ENCODE measurements around the gene L3MBTL4.
A peak's percentile ranks its signal among the peaks of the same experiment; 100 is the strongest.

L3MBTL4 gene

GRCh38 chr18:6362559-6363129 lies 52.1 kb downstream of the L3MBTL4 start:
- no peak for DNase-seq

GRCh38 chr18:6357668-6358067 lies 57.0 kb downstream of the L3MBTL4 start:
- DNase-seq, result no peak

GRCh38 chr18:6355789-6356589 lies 58.7 kb downstream of the L3MBTL4 start:
- no peak for DNase-seq

- no peak for DNase-seq
Measured at GRCh38 chr18:6352275-6352674, 62.4 kb downstream of the L3MBTL4 start.

- DNase-seq, result no peak
Measured at GRCh38 chr18:6342990-6343389, 71.7 kb downstream of the L3MBTL4 start.

GRCh38 chr18:6341709-6342108 lies 73.0 kb downstream of the L3MBTL4 start:
- DNase-seq, result no peak

- DNase-seq, result no peak
Measured at GRCh38 chr18:6341303-6341702, 73.4 kb downstream of the L3MBTL4 start.

GRCh38 chr18:6340121-6340520 lies 74.6 kb downstream of the L3MBTL4 start:
- no peak for DNase-seq

GRCh38 chr18:6336239-6336638 lies 78.5 kb downstream of the L3MBTL4 start:
- no peak for DNase-seq

- DNase-seq, result no peak
Measured at GRCh38 chr18:6333981-6334380, 80.7 kb downstream of the L3MBTL4 start.

- DNase-seq, result no peak
Measured at GRCh38 chr18:6331872-6332271, 82.8 kb downstream of the L3MBTL4 start.

GRCh38 chr18:6330786-6331185 lies 83.9 kb downstream of the L3MBTL4 start:
- DNase-seq, result no peak

GRCh38 chr18:6328621-6329010 lies 86.1 kb downstream of the L3MBTL4 start:
- no peak for DNase-seq

GRCh38 chr18:6327895-6328620 lies 86.7 kb downstream of the L3MBTL4 start:
- DNase-seq, result no peak

- DNase-seq, result no peak
Measured at GRCh38 chr18:6327485-6327884, 87.2 kb downstream of the L3MBTL4 start.

GRCh38 chr18:6326566-6326965 lies 88.1 kb downstream of the L3MBTL4 start:
- no peak for DNase-seq

- DNase-seq, result no peak
Measured at GRCh38 chr18:6323319-6323889, 91.3 kb downstream of the L3MBTL4 start.

GRCh38 chr18:6315517-6316331 lies 99.0 kb downstream of the L3MBTL4 start:
- no peak for DNase-seq

GRCh38 chr18:6313415-6313814 lies 101.3 kb downstream of the L3MBTL4 start:
- DNase-seq, result peak in 1 of 2 experiments; percentile 13

- DNase-seq, result no peak
Measured at GRCh38 chr18:6311456-6312215, 103.1 kb downstream of the L3MBTL4 start.

GRCh38 chr18:6310714-6311113 lies 104.0 kb downstream of the L3MBTL4 start:
- no peak for DNase-seq

GRCh38 chr18:6297875-6298274 lies 116.8 kb downstream of the L3MBTL4 start:
- DNase-seq, result no peak

Data from NCI-H526 (cell line).